Measurements from ENCODE around the gene RMI1.
A peak's percentile ranks its signal among the peaks of the same experiment; 100 is the strongest.

RMI1 gene

DNA sequence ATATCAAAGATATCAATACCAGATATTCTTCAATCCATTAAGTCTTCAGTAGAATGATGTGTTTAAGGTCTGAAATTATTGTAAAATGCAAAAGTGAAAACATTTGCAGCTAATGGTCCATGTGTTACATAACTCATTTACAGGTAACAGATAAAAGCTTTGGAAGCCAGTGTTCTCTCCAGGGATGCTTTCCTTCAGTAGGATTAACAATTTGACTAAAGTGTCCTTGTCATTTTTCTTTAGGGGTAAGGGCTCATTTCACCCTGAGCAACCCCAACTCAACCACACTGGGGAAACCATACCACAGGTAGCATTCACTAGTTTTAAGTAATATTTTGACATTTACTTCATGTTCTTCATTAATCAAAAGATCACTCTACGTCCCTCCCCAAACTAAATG lies 13.5 kb upstream of the RMI1 start:
- DNase-seq (ENCODE audit: low read depth in 1 of 2, low spot score in 1 of 2): no peak

GRCh38 chr9:83969602-83970001 lies 11.0 kb upstream of the RMI1 start:
- no peak for DNase-seq (ENCODE audit: low read depth in 1 of 2, low spot score in 1 of 2)

DNA sequence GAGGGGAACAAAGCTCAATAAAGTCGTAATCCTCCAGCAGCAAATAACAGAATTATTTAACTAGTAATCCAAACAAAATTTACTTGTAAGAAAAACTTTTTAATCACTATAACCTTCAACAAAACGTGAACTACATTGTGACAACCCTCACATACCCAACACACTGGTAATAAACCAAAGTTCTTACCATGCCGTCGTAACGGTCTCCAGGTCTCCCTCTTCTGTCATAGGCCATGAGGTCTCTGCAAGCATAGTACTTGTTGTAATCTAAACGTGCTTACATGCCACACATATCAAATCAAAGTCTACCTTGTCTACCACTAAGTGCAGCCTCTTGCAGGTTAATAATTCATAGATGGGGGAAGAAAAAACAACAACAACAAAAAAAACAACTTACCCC lies 9.1 kb upstream of the RMI1 start:
- DNase-seq (ENCODE audit: low read depth in 1 of 2, low spot score in 1 of 2): no peak

DNA sequence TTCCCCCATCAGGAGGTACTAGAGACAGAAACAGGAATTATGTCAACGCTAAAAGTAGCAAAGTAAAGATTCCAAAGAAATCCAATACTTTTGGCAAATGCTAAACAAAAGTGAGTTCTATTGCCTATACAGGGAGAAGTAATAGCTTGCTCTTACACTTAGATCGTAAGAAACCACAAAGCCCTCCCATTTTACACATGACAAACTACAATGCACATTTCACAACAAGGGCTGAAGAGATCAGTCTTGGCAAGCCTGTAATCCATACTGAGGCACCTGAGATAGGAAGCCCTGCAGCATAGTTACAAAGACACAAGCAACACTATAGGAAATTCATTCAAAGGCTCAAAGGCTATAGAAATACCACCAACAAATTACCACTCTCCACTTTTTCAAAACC lies 8.3 kb upstream of the RMI1 start:
- no peak for DNase-seq (ENCODE audit: low read depth in 1 of 2, low spot score in 1 of 2)

GRCh38 chr9:83975300-83975699 lies 5.3 kb upstream of the RMI1 start:
- DNase-seq (ENCODE audit: low read depth in 1 of 2, low spot score in 1 of 2): no peak

DNA sequence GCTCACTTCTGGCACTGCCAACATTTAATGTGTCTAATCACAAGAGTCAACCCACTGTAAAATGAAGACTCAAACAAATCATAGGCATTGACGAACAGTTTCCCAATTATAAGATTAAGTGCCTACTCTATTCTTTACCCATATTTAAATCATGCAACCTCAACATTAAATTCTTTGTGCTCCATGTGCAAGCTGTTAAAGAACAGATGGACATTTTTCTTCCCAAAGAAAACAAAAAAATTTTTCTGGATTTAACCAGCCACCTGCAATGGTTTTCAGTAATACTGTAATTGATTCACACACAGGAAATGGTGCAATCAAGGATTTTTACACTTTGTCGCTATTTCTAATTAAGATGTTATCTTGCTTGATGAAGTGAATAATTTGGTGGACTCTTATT lies 4.2 kb upstream of the RMI1 start:
- DNase-seq (ENCODE audit: low read depth in 1 of 2, low spot score in 1 of 2): no peak

GRCh38 chr9:83977196-83977595 lies 3.4 kb upstream of the RMI1 start:
- DNase-seq (ENCODE audit: low read depth in 1 of 2, low spot score in 1 of 2): no peak

DNA sequence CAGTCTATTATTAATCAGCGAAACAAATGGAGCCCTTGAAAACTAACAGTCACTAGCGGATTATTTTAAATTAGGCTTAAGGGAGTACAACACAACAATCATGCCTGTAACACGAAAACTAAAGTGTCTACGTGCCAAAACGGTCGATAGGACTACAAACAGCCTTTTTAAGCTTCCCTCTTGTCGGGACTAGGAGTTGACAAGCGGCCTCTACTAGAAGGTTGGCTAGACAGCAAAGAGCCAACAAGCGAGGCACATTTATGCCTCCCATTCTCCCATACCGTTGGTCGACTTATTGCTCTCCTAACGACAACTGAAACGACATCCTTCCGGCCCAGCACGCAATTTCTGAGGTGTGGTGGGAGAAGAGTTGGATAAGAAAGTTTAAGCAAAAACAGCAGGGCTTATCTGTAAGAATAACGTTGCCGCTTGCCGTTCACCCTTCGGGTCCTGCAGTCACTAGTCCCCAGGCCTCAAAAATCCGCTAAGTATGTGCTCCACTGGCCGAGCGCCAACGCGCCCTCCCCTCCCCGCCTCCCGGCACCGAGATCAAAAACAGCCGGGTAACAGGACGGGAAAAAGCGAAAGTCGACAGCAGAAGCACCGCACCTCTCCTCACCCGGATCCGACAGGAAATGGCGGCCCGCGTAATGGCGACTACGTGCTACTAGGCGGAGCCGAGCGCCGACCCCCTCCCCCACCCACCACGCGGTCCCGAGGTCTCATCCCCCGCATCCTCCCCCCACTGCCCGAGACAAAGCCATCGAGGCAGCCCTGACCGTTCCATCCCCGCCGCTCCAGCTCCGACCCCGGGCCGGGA lies 1.4 kb upstream of the RMI1 start:
- peak; percentile 72 to 83 for DNase-seq (ENCODE audit: low read depth in 1 of 2, low spot score in 1 of 2)

- DNase-seq (ENCODE audit: low read depth in 1 of 2, low spot score in 1 of 2): peak; percentile 99
Observed at GRCh38 chr9:83979812-83980394, 702 bp upstream of the RMI1 start, which contains the start of gene HNRNPK. Gene HNRNPK (minus strand): TSS chr9:83980215. CDS start chr9:83978252, 1,963 bp downstream.

GRCh38 chr9:83981126-83981871 lies 694 bp downstream of the RMI1 start:
- peak in 1 of 2 donors; percentile 37 for DNase-seq (ENCODE audit: low read depth in 1 of 2, low spot score in 1 of 2)

DNA sequence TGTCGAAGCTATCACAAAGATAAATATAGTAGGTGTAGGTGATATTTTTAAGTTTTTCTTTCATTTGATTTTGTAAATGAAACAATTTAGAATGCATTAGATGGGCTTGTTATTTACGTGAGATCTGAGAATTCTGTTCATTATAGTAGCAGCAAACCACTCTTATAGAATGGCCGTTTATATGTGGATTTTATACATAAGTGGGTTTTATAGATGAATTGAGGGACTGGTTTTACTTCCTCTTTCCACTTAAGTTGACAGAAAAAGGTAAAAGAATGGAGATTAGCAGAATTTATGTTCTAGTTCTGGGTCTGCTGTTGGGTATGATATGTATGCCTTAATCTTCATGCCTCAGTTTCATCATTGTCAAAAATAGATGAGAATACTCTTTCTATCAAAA lies 5.6 kb downstream of the RMI1 start:
- DNase-seq (ENCODE audit: low read depth in 1 of 2, low spot score in 1 of 2): no peak

- no peak for DNase-seq (ENCODE audit: low read depth in 1 of 2, low spot score in 1 of 2)
Observed at GRCh38 chr9:83986765-83987401, 6.3 kb downstream of the RMI1 start.

DNA sequence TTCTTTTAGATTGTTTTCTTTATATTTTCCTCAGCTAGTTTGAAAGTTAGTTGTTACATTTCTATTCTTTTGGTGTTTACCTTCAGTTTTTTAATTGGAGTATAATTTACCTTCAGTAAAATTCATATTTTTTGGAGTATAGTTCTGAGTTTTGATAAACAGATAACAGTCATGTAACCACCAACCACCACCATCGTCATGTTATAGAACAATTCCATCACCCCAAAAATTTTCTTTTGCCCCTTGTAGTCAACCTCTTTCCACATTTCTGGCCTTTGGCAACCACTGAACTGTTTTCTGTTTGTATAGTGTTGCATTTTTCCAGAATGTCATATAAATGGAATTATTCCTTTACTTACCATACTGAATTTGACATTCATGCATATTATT lies 6.8 kb downstream of the RMI1 start:
- DNase-seq (ENCODE audit: low read depth in 1 of 2, low spot score in 1 of 2): no peak

GRCh38 chr9:83988411-83988810 lies 7.8 kb downstream of the RMI1 start:
- DNase-seq (ENCODE audit: low read depth in 1 of 2, low spot score in 1 of 2): no peak

DNA sequence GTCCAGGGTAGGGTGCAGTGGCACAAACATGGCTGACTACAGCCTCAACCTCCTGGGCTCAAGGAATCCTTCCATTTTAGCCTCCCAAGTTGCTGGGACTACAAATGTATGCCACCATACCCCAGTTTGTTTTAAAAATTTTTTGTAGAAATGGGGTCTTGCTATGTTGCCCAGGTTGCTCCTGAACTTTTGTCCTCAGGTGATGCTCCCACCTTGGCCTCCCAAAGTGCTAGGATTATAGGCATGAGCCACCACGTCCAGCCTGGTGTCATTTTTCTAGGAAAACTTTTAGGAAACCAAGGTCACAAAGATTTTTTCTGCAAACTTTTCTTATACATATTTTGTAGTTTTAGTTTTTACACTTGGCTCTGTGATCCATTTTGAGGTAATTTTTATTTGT lies 10.8 kb downstream of the RMI1 start:
- DNase-seq (ENCODE audit: low read depth in 1 of 2, low spot score in 1 of 2): no peak

- DNase-seq (ENCODE audit: low read depth in 1 of 2, low spot score in 1 of 2): no peak
Observed at GRCh38 chr9:83992407-83992806, 11.8 kb downstream of the RMI1 start.

DNA sequence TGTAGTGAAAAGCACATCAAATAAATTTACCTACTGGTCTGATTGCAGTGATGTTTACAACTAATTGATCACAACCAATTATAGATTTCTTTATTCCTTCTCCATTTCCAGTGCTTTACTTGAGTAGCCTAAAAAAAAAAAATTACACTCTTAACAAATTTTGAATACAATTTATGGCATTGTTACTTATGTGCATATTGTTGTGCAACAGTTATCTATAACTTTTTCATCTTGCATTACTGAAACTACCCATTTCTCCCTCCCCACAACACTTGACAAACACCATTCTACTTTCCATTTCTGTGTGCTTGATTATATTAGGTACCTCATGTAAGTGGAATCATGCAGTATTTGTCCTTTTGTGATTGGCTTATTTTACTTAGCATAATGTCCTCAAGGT lies 12.3 kb downstream of the RMI1 start:
- no peak for DNase-seq (ENCODE audit: low read depth in 1 of 2, low spot score in 1 of 2)

DNA sequence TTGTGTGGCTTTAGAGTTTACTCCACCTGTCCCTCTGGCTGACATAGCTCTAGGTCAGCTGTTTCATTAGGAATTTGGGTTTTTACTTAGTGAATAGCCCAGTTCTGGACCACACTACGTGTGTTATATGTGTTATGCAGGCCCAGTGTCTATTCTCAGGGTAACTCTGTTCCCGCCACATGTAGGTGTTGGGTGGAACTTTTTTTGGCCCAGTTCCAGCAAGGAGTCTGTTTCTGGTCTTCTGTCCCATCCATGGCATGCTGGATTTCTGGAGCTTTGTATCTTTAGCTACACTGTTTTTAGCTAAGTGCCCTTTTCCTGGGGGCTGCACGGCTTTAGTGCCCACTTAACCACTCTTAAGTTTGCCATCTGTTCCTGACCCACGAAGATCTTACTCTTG lies 15.5 kb downstream of the RMI1 start:
- DNase-seq (ENCODE audit: low read depth in 1 of 2, low spot score in 1 of 2): no peak

DNA sequence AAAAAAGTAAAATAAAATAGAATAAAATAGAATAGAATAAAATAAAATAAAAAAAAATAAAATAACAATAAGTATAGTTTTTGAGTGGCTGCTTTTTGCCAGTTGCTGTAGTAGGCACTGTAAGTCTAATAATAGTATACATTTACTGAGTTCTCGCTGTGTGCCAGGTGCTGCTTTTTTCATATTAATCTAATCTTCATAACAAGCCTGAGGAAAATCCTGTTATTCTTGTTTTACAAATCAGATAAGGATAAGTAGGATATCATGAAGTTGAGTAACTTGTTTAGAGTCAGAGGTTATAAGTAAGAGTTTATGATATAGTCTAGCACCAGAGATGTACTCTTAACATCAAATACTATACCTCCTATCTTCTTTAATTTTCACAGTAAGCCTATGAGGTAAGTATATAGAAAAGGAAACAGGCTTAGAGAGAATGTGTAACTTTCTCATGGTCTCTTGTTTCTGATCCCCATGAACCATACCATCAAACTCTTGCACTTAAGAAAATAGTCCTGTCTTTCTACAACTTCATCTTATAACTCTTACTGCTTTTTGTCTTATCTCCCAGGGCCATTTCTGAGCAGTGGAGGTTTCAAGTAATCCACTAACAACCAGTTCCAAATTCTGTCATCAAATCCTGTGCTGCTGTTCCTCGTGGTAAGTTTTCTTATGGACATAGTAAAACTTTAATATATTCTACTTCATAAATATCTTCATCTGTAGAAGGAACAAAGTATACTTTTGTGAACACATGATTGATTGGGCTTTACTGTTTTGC lies 18.7 kb downstream of the RMI1 start:
- no peak for DNase-seq (ENCODE audit: low read depth in 1 of 2, low spot score in 1 of 2)

GRCh38 chr9:84000186-84000585 lies 19.6 kb downstream of the RMI1 start:
- no peak for DNase-seq (ENCODE audit: low read depth in 1 of 2, low spot score in 1 of 2)

DNA sequence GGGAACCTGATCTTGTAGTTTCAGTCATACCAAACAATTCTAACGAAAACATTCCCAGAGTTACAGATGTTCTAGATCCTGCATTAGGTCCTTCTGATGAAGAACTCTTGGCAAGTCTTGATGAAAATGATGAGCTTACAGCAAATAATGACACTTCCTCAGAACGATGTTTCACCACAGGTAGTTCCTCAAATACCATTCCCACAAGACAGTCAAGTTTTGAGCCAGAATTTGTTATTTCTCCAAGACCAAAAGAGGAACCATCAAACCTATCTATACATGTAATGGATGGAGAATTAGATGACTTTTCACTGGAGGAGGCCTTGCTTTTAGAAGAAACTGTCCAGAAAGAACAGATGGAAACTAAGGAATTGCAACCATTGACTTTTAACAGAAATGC lies 21.0 kb downstream of the RMI1 start:
- no peak for DNase-seq (ENCODE audit: low read depth in 1 of 2, low spot score in 1 of 2)
